GM20000 (cell line): ENCODE data around the gene NWD2.
"Not testable (repeated sequence)": the region's sequence is repeated elsewhere in the genome, so short reads cannot be mapped to it uniquely, and the experiment has no call there.

ENCODE experiments used
- DNase-seq: peaks from one replicate; pipeline ENCODE4 v3.0.0; 2012; ENCODE audit warnings: low spot score
- TF ChIP-seq, protein P1 (sequence below): IDR thresholded peaks from 2 replicates; pipeline ENCODE4 v1.5.1; 2012; ENCODE audit warnings: mild to moderate bottlenecking, control low read depth; ENCODE audit errors: extremely low read depth, missing control alignments

NWD2 gene

DNA sequence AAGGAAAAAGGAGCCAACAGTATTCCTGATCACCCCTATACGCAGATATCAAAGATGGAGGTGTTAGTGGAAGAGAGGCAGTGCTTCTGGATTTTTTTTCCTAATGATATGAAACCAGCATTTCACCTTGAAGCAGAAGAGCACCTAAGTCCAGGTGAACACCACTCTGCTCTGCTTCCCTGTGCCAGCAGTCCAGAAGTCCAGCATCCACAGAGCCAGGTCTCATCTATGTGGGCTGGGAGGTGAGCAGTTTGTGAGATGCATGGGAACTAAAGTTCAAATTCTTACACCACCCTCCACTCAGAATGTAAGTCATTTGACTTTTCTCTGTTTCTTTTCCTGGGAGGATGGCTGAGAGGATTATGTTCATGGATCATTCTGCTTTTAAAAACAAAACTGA, 239.1 kb downstream of the NWD2 start:
- TF ChIP-seq, protein P1, sequence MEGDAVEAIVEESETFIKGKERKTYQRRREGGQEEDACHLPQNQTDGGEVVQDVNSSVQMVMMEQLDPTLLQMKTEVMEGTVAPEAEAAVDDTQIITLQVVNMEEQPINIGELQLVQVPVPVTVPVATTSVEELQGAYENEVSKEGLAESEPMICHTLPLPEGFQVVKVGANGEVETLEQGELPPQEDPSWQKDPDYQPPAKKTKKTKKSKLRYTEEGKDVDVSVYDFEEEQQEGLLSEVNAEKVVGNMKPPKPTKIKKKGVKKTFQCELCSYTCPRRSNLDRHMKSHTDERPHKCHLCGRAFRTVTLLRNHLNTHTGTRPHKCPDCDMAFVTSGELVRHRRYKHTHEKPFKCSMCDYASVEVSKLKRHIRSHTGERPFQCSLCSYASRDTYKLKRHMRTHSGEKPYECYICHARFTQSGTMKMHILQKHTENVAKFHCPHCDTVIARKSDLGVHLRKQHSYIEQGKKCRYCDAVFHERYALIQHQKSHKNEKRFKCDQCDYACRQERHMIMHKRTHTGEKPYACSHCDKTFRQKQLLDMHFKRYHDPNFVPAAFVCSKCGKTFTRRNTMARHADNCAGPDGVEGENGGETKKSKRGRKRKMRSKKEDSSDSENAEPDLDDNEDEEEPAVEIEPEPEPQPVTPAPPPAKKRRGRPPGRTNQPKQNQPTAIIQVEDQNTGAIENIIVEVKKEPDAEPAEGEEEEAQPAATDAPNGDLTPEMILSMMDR = no peak
- no peak for DNase-seq

DNA sequence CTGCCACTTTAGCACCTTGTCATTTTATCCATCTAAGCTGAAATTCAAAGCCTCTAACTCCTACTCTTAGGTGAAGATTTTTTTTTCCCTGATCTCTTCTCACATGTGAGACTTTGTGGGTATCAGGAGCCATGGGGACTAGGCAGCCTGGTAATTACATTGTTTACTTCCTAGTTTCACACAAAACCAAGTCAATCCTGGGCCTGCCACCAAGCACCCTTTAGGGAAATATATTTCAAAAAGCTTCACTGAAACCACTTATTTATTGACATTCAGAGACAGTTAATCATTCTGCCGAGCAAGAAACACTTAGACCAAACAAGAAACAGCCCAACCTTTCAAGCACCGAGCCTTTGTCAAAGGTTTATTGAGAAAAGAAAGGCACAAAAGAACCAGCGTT, 241.6 kb downstream of the NWD2 start:
- TF ChIP-seq, protein P1 = no peak
- DNase-seq = no peak

DNA sequence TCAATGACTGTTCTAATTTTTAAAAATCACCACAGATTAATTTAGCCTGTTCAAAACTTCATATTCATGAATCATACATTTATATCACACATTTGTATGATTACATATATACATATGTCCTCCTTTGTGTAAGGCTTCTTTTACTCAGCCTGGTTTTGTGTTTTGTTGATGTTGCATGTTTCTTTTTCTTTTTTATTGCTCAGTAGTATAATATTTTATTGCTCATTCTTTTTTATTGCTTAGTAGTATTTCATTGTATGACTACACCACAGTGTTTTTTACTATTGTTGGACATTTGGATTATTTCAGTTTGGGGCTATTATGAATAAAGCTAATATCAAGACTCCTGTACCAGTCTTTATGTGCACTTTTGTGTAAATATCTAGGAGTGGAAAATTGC, 243.1 kb downstream of the NWD2 start:
- TF ChIP-seq, protein P1 = no peak
- DNase-seq = no peak

DNA sequence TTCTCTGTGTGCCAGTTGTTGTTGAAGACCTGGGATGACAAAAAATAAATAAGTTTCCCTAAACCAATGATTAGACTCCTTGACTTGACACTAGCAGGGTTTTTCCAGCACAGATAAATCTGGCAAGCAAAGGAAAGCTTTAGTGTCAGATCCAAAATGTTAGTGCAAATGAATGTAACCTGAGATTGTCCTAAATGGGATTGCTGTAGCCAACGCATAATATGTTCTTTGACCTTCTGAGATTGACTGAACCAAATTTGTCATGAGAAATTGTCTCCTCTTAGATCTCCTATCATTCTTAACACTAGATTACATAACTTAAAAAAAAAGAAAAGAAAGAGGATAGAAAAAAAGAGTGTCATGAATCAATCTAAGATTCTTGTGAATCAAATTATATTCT, 245.2 kb downstream of the NWD2 start:
- TF ChIP-seq, protein P1 = no peak
- DNase-seq = no peak

DNA sequence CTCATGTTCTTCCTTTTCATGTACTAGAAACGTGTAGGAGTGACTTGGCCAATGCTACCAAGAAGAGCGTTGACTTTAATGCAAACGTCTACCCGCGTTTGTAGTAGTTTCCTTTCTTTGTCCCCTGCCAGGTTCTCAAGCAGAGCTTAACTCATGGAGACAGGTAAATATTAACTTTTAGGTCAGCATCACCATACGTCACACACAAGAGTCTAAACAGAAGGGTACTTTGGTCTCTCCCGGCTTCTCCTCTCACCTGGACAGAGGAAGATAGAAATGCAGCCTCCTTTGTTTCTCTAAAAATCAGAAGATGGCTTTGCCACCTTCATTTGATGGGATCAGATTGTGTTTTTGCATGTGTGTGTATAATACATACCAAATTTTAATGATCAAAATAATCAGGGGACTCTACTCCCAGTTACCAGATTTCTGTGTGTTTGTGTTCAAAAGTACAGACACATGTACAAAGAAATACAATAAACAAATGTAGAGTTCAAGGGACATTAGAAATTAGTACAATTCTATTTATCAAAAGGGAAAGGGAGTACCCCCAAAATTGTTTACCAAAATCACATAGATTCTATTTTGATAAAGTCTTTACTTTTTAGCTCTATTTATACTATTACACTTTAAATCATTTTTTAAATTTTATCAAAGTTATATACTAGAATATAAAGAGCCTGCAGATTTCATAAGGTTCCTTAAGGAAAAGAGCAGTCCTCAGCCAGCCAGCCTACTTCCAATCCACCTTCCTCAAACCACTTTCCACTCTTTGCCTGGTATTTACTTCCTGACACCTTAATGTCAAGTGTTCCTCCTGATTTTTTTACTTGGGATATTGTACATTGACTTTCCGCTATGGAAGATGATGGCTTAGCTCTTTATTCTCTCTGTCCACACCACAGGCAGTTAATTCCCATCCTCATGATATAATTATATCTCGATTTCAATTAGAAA, 246.1 kb downstream of the NWD2 start:
- TF ChIP-seq, protein P1 = no peak
- DNase-seq = no peak

DNA sequence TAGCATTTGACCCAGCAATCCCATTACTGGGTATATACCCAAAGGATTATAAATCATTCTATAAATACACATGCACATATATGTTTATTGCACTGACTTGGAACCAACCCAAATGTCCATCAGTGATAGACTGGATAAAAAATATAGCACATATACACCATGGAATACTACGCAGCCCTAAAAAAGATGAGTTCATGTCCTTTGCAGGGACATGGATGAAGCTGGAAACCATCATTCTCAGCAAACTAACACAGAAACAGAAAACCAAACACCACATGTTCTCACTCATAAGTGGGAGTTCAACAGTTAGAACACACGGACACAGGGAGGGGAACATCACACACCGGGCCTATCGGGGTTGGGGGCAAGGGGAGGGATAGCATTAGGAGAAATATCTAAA, 250.8 kb downstream of the NWD2 start:
- not testable (repeated sequence) for DNase-seq
